GM19397 (cell line): ENCODE data around the gene MAB21L4.

ENCODE experiments used
- ATAC-seq: cut with Tn5 transposase; IDR thresholded peaks from one replicate; pipeline ENCODE4 v1.9.1; 2021; ENCODE audit warnings: mild to moderate bottlenecking, moderate library complexity; ENCODE audit not compliant: unreplicated experiment

The MAB21L4 gene

DNA sequence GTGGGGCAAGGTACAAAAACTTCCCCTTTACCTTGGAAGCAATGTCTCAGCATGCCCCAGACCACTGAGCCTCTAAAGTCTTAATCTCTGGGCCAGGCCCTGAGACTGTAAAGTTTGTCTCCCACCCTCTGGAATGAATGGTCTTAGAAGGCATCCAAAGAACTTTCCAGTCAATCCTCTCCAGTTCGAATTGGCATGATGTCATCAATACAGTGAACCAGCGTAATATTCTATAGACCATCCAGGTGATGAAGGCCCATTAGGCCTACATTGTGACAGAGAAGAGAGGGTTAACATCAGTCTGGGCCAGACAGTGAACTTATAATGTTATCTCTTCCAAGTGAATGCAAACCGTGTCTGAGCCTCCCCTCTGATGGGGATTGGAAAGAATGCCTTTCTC, 11.2 kb downstream of the MAB21L4 start:
- ATAC-seq, result no peak

DNA sequence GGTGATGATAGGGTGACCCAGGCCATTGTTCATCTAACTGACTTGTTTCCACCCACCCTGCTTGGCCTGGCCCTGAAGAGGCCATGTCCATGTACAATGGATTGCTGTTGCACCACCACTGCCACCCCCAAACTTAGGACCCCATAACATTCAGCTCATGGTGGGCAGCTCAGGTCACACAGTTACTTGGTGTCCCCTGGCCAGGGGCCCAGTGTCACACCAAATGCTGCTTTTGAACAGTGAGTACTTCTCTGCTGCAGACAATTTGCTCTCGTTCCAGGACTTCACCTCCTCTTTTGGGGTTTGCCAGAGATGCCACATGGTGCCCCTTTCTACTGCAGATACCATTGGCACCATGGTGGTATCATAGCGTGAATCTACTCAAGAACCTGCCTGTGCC, 11.7 kb downstream of the MAB21L4 start:
- no peak for ATAC-seq

DNA sequence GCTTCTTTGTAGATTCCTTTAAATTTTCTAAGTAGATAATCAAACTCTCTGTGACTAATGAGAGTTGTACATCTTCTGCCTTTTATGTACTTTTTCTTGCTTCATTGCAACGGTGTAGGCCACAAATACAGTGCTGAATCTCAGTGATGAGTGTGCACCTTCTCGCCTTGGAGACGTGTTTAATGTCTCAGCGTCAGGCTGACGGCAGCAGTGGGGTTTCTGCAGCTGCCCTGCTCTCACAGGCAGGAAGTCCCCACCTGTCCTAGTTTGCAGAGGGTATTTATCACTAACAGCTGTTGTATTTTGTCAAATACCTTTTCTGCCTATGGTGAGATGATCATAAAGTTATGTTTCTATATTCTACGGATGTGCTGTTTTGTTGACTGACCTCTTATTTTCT, 14.0 kb downstream of the MAB21L4 start:
- ATAC-seq, result no peak

GRCh38 chr2:240879105-240879504, 16.9 kb downstream of the MAB21L4 start:
- ATAC-seq, result no peak

GRCh38 chr2:240878341-240878936, 17.5 kb downstream of the MAB21L4 start:
- no peak for ATAC-seq

DNA sequence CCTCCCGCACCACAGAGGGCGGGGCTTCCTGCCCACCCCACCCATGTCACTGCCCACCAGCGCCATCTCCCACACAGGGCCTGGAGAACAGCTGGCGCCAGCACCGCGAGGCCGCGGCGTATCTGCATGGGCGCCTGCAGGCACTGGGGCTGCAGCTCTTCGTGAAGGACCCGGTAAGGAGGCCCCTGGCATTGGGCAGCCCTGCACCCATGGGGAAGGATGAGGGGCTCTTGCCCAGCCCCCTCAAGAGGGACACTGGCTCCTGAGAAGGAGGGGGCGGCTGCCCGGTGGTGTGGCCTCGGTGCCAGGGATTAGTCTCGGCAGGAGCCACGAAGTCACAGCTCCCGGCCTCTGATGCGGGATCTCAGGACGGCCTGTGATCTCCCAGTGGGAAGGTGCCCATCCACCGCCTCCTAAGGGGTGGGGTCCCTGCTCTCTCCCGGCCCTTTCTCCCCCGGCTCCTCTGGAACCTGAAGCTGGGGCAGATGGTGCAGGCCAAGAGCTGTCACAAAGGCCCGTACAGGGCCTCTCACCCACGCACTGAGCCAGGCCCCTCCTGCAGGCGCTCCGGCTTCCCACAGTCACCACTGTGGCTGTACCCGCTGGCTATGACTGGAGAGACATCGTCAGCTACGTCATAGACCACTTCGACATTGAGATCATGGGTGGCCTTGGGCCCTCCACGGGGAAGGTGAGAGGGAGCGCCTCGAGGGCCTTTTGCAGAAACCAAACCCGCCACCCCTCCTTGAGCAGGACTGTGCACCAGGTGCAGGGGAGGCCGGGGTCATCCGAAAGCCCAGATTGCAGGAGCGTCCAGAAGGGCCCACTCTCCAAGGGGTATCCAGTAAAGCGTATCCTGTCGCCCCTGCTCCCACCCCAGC, 18.3 kb downstream of the MAB21L4 start:
- ATAC-seq, result no peak

DNA sequence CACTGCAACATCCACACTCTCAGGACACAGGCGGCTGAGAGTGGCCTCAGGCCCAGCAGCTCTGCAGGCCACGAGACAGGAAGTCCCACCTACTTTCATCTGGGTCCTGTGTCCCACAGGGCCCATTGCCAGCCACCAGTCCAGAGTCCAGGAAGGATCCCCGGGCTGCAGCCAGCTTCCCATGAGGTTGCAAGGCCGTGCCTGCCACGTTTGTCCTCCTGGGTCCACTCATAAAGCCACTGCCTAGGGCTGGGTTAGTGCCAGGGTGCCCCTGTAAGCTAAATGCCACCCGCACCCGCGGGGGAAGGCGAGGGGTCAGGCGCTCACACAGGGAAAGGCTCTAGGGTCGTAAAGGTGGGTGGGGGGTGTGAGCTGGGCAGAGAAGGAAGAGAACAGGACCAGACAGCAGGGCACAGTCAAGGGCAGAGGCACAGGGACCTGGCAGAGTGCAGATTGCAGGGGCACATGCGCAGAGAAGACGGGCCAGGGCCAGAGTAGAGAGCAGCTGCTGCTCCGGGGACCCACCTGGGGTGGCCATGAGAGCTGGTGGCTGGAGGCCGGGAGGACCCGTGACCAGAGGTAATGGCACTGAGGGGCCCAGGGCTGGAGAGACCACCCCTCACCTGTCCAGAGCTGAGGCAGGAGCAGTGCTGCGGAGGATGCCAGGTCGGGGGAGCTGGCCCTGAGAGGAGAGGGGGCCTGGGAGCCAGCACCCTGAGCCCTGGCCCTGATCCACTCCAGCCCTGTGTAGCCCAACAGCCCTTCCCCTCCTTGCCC, 19.3 kb downstream of the MAB21L4 start:
- ATAC-seq, result no peak

- ATAC-seq, result no peak
These were observed 19.9 kb downstream of the MAB21L4 start for GRCh38 chr2:240876035-240876474.

DNA sequence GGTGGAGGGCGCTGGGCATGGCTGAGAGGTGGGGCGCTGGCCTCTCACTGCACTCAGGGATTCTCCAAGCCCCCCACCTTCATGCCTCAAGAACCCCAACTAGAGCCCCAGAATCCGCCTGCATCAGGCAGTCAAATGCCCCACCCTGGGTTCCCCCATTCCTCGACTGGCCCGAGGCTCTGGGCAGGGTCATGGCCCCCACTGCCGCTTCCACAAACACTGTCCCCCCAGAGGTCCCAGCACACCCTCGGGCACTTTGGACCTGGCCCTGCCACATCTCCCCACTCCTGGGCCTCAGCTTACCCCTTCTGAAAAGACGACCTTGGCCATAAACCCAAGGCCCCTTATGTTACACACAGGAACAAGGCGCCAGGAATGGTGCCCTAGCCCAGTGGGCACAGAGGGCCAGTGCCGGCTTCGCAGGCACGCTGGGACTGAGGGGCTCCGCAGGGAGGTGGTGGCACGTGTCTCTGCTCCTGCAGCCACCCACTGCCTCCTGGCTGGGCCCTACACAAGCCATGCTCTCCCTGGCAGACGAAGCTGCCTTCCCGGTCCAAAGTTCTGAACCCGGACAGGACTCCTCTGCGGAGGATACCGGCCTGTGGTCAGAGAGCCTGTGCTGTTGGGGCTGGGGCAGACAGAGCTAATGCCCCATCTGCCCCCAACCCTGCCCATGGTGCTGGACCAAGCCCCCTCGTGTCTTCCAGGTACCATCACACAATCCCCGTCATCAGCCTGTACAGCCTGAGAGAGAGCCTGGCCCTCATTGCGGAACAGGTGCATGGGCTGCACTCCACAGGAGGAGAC, 20.5 kb downstream of the MAB21L4 start:
- ATAC-seq, result no peak

DNA sequence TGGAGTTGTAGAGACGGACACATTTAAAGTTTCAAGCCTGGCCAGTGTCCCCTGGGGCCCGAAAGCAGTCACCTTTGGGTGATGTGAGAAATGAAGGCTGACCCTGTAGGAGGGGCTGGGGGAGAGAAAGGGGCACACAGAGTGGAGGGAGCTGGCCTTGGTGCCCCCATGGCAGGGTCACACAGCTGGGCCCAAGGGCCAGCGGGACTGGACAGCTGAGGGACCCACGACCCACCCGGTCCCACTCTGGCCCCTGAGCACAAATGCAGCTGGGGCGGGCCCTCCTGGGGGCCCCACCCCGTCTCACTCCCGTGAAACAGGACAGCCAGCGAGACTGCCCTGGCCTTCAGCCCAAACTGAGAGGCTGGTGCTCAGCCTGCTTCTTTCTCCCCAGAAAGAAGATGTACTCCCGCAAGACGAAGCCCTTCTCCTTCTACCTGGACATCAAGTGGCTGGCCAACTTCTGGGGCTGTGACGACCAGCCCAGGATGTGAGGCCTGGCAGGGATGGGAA, 21.2 kb downstream of the MAB21L4 start:
- no peak for ATAC-seq

DNA sequence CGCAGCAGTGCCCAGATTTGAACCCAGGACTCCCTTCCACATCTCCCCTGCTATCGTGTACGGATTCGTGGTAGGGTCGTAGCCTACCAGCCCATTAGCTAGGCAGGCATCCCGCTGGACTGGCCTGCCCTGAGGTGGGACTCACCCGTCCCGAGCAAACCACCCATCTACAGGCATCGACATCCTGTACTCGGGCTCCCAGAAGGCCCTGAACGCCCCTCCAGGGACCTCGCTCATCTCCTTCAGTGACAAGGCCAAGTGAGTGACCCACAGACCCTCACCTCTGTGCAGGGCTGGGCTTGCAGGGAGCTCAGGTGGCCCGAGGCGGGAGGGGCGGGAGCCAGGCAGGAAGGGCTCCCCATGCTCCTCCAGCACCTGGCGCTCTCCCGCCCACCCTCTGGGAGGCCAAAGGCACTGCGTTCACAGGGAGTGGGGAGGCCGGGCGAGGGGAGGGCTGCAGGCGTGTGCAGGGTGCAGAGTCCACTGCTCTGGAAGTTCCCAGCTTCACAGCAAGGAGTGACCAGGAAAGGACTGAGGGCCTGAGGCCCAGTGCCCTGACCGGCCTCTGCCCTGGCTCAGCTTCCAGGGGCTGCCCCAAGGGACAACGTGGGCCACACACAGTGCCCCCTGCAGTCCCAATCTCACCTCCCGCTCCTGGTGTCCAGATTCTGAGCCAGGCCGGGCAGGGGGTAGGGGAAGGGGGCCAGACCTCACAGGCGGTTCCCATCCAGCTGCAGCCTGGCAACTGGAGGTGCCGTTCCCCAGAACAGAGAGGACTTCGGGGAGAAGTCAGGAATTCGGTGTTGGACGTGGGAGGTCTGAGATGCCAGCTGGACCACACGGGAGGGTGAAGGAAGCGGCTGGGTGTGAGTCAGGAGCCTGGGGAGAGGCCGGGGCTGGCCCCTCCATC, 21.9 kb downstream of the MAB21L4 start:
- no peak for ATAC-seq

- no peak for ATAC-seq
These were observed 22.7 kb downstream of the MAB21L4 start for GRCh38 chr2:240873098-240873788.

GRCh38 chr2:240872317-240873097, 23.4 kb downstream of the MAB21L4 start:
- ATAC-seq, result no peak

- ATAC-seq, result no peak
These were observed 24.6 kb downstream of the MAB21L4 start for GRCh38 chr2:240871071-240871958.

- ATAC-seq, result no peak
These were observed 25.7 kb downstream of the MAB21L4 start for GRCh38 chr2:240869956-240870875.
